SK-N-SH (cell line): ENCODE measurements around the gene ELMO3.

ENCODE experiments used
- CHD2 ChIP-seq: fragments of 150-350 bp; IDR thresholded peaks from 2 replicates; pipeline ENCODE4 v1.6.1; 2018; ENCODE audit warnings: low read length; ENCODE audit not compliant: partially characterized antibody
- FOXJ3 ChIP-seq: sonication (generic); formaldehyde crosslinking; IDR thresholded peaks from 2 replicates; pipeline ENCODE4 v1.5.1; 2020; ENCODE audit warnings: mild to moderate bottlenecking, missing genetic modification reagents
- FOXM1 ChIP-seq: IDR thresholded peaks from 2 replicates; pipeline ENCODE4 v1.4.0; 2012; ENCODE audit warnings: low read depth, mild to moderate bottlenecking
- NFIC ChIP-seq: IDR thresholded peaks from 2 replicates; pipeline ENCODE4 v1.4.0; 2012; ENCODE audit warnings: borderline replicate concordance
- POLR2AphosphoS5 ChIP-seq: IDR thresholded peaks from 2 replicates; pipeline ENCODE4 v1.6.1; 2012; ENCODE audit warnings: low read depth, low read length
- TEAD4 ChIP-seq: IDR thresholded peaks from 2 replicates; pipeline ENCODE4 v1.4.0; 2012; ENCODE audit warnings: mild to moderate bottlenecking, borderline replicate concordance; ENCODE audit not compliant: insufficient read depth
- TF ChIP-seq, protein P1 (sequence below): fragments of 200-600 bp; sonication (generic); IDR thresholded peaks from 2 replicates; pipeline ENCODE4 v1.6.1; 2017; ENCODE audit warnings: antibody characterized with exemption, mild to moderate bottlenecking, moderate library complexity
- TF ChIP-seq, protein P2 (sequence below): IDR thresholded peaks from 2 replicates; pipeline ENCODE4 v1.4.0; 2012; ENCODE audit warnings: low read depth
- TF ChIP-seq, protein P3 (sequence below): IDR thresholded peaks from 2 replicates; pipeline ENCODE4 v1.6.1; 2012; ENCODE audit warnings: mild to moderate bottlenecking, low read depth, low read length, moderate library complexity
- TF ChIP-seq, protein P4 (sequence below): fragments of 150-350 bp; IDR thresholded peaks from 2 replicates; pipeline ENCODE4 v1.6.1; 2017; ENCODE audit warnings: antibody characterized with exemption, low read length, low read depth, borderline replicate concordance

DNA sequence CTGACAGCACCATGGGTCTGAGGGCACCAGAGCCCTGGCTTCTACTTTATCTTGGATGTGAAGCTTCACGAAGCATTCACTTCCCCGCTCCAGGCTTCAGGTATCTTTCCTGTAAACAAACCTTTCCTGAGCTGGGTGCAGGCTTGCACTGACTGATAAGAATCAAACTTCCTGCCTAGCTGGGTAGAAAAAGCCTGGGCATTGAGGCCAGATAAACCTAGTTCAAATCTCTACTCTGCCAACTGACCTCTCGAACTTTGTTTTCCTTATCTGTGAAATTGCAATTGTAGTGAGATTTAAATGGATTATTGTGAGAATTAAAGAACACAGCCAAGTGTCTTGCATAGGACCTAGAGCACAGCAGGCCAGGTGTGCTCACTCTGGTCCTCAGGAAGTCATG lies 25.1 kb downstream of the ELMO3 start:
- TF ChIP-seq TEAD4 (no peak), POLR2AphosphoS5 (no peak), FOXM1 (no peak), CHD2 (no peak), NFIC (no peak), FOXJ3 (CRISPR knock-in tag) (no peak)
- TF ChIP-seq, protein P1, sequence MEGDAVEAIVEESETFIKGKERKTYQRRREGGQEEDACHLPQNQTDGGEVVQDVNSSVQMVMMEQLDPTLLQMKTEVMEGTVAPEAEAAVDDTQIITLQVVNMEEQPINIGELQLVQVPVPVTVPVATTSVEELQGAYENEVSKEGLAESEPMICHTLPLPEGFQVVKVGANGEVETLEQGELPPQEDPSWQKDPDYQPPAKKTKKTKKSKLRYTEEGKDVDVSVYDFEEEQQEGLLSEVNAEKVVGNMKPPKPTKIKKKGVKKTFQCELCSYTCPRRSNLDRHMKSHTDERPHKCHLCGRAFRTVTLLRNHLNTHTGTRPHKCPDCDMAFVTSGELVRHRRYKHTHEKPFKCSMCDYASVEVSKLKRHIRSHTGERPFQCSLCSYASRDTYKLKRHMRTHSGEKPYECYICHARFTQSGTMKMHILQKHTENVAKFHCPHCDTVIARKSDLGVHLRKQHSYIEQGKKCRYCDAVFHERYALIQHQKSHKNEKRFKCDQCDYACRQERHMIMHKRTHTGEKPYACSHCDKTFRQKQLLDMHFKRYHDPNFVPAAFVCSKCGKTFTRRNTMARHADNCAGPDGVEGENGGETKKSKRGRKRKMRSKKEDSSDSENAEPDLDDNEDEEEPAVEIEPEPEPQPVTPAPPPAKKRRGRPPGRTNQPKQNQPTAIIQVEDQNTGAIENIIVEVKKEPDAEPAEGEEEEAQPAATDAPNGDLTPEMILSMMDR, result no peak
- TF ChIP-seq, protein P2, sequence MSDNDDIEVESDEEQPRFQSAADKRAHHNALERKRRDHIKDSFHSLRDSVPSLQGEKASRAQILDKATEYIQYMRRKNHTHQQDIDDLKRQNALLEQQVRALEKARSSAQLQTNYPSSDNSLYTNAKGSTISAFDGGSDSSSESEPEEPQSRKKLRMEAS, result no peak
- TF ChIP-seq, protein P3, sequence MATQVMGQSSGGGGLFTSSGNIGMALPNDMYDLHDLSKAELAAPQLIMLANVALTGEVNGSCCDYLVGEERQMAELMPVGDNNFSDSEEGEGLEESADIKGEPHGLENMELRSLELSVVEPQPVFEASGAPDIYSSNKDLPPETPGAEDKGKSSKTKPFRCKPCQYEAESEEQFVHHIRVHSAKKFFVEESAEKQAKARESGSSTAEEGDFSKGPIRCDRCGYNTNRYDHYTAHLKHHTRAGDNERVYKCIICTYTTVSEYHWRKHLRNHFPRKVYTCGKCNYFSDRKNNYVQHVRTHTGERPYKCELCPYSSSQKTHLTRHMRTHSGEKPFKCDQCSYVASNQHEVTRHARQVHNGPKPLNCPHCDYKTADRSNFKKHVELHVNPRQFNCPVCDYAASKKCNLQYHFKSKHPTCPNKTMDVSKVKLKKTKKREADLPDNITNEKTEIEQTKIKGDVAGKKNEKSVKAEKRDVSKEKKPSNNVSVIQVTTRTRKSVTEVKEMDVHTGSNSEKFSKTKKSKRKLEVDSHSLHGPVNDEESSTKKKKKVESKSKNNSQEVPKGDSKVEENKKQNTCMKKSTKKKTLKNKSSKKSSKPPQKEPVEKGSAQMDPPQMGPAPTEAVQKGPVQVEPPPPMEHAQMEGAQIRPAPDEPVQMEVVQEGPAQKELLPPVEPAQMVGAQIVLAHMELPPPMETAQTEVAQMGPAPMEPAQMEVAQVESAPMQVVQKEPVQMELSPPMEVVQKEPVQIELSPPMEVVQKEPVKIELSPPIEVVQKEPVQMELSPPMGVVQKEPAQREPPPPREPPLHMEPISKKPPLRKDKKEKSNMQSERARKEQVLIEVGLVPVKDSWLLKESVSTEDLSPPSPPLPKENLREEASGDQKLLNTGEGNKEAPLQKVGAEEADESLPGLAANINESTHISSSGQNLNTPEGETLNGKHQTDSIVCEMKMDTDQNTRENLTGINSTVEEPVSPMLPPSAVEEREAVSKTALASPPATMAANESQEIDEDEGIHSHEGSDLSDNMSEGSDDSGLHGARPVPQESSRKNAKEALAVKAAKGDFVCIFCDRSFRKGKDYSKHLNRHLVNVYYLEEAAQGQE, result no peak
- TF ChIP-seq, protein P4, sequence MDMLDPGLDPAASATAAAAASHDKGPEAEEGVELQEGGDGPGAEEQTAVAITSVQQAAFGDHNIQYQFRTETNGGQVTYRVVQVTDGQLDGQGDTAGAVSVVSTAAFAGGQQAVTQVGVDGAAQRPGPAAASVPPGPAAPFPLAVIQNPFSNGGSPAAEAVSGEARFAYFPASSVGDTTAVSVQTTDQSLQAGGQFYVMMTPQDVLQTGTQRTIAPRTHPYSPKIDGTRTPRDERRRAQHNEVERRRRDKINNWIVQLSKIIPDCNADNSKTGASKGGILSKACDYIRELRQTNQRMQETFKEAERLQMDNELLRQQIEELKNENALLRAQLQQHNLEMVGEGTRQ, result no peak
